ENCODE results near the gene PLEKHJ1.

The PLEKHJ1 gene

GRCh38 chr19:2249010-2249866 is 13.1 kb upstream of the PLEKHJ1 start, which contains the start of gene AMH:
Gene AMH (plus strand): TSS chr19:2249323. CDS start chr19:2249333, 10 bp downstream.
- DNase-seq (ENCODE audit: low read depth): no peak

GRCh38 chr19:2248136-2249009 is 12.2 kb upstream of the PLEKHJ1 start:
- DNase-seq (ENCODE audit: low read depth): no peak

GRCh38 chr19:2247433-2248101 is 11.4 kb upstream of the PLEKHJ1 start:
- no peak for DNase-seq (ENCODE audit: low read depth)

GRCh38 chr19:2246801-2247361 is 10.8 kb upstream of the PLEKHJ1 start:
- DNase-seq (ENCODE audit: low read depth): no peak

- DNase-seq (ENCODE audit: low read depth): no peak
Observed at GRCh38 chr19:2246014-2246620, 10.0 kb upstream of the PLEKHJ1 start.

- DNase-seq (ENCODE audit: low read depth): no peak
Observed at GRCh38 chr19:2245273-2245672, 9.1 kb upstream of the PLEKHJ1 start.

GRCh38 chr19:2244486-2244885 is 8.4 kb upstream of the PLEKHJ1 start:
- no peak for DNase-seq (ENCODE audit: low read depth)

- no peak for DNase-seq (ENCODE audit: low read depth)
Observed at GRCh38 chr19:2244125-2244411, 7.9 kb upstream of the PLEKHJ1 start.

- no peak for DNase-seq (ENCODE audit: low read depth)
Observed at GRCh38 chr19:2243274-2244124, 7.4 kb upstream of the PLEKHJ1 start.

- DNase-seq (ENCODE audit: low read depth): no peak
Observed at GRCh38 chr19:2242816-2243215, 6.7 kb upstream of the PLEKHJ1 start.

- no peak for DNase-seq (ENCODE audit: low read depth)
Observed at GRCh38 chr19:2242092-2242537, 6.0 kb upstream of the PLEKHJ1 start.

- no peak for DNase-seq (ENCODE audit: low read depth)
Observed at GRCh38 chr19:2240881-2241760, 5.0 kb upstream of the PLEKHJ1 start.

GRCh38 chr19:2239771-2240770 is 3.9 kb upstream of the PLEKHJ1 start:
- DNase-seq (ENCODE audit: low read depth): no peak

GRCh38 chr19:2239173-2239572 is 3.0 kb upstream of the PLEKHJ1 start:
- DNase-seq (ENCODE audit: low read depth): no peak

GRCh38 chr19:2237869-2238153 is 1.7 kb upstream of the PLEKHJ1 start:
- DNase-seq (ENCODE audit: low read depth): no peak

GRCh38 chr19:2237051-2237868 is 1.1 kb upstream of the PLEKHJ1 start:
- DNase-seq (ENCODE audit: low read depth): no peak

- no peak for DNase-seq (ENCODE audit: low read depth)
Observed at GRCh38 chr19:2236064-2236313, 140 bp downstream of the PLEKHJ1 start.

- DNase-seq (ENCODE audit: low read depth): no peak
Observed at GRCh38 chr19:2235381-2236063, 607 bp downstream of the PLEKHJ1 start.
